HG03558 (cell line): Measurements from ENCODE around the gene TTC19.
"Not testable (repeated sequence)": the region's sequence is repeated elsewhere in the genome, so short reads cannot be mapped to it uniquely, and the experiment has no call there.

Experiments used
- ATAC-seq: cut with Tn5 transposase; IDR thresholded peaks from one replicate; pipeline ENCODE4 v1.9.1; 2021; ENCODE audit warnings: moderate number of reproducible peaks; ENCODE audit not compliant: unreplicated experiment; ENCODE audit errors: extremely low read depth

Gene TTC19

DNA sequence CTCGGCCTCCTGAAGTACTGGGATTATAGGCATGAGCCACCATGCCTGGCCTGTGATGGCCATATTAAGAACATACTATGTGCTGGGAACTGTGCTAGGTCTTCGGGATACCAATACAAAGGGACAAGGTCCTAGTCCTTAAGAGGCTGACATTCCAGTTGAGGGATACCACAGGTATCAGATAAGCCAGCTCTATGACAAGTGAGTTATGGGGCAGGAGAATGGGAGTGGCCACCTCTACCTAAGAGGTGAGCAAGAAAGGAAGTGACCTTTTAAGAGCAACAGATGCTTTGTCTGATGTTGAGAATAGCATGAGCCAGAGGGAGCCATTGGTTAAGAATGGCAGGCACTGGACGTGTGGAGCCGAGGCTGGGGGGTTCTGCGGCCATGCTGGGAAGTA is 27.7 kb upstream of the TTC19 start:
- no peak for ATAC-seq

DNA sequence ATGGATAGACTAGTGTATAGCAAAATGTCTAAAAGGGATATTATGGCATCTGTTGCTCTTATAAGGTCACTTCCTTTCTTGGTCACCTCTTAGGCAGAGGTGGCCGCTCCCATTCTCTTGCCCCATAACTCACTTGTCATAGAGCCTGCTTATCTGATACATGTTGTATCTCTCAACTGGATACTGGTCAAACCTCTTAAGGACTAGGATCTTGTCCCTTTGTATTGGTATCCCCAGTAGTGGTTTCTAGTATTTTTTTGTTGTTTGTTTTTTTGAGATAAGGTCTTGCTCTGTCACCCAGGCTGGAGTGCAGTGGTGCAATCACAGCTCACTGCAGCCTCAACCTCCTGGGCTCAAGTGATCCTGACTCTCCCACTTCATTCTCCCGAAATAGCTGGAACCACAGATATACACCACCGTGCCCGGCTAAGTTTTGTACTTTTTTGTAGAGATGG is 27.1 kb upstream of the TTC19 start:
- ATAC-seq = no peak

DNA sequence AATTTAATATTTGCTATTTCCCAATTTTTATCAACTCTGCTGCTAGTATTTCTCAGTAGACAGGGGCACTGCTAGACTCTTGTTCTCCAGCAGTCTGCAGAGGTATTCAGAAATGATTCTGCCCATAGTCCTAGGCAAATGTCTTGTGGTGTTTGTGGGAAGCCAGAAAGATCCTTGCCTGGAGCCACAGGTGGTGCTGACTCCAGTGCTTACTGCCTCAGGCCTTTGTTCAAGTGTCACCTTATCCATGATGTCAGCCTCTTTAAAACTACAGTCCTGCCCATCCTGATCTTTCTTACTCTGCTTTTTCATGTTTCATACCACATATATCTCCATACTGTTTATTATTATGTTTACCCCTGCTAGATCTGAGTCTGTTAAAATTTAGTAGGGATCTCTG is 26.6 kb upstream of the TTC19 start:
- no peak for ATAC-seq

DNA sequence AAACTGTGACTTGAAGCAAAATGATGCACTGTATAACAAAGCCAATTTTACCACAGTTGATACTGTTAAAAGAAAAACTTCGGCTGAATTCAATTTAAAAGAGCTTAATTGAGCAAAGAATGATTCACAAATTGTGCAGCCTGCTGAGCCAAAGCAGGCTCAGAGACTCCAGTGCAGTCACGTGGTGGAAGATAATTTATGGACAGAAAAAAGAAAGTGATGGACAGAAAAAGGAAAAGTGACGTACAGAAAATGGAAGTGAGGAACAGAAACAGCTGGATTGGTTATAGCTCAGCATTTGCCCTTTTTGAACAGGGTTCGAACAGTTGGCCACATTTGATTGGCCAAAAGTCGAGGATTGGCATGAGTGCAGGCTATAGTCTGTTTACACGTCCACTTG is 25.8 kb upstream of the TTC19 start:
- no peak for ATAC-seq

DNA sequence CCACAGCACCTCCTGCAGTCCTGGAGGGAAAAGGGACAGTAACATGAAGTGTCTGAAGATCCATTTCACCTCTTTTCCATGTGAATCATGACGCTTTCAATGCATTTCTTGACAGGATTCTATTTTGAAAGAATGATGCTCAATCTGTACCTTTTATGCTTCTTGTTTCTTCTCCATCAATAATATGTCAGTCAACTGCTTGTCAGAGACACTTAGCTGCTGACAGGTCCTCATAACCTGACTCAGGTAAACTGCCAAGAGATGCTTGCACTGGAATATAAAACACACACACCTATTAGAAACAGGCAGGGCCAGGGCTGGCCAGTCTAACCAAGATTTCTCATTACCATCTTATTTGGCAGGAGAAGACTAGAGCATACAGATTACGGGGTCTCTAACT is 21.7 kb upstream of the TTC19 start:
- no peak for ATAC-seq

DNA sequence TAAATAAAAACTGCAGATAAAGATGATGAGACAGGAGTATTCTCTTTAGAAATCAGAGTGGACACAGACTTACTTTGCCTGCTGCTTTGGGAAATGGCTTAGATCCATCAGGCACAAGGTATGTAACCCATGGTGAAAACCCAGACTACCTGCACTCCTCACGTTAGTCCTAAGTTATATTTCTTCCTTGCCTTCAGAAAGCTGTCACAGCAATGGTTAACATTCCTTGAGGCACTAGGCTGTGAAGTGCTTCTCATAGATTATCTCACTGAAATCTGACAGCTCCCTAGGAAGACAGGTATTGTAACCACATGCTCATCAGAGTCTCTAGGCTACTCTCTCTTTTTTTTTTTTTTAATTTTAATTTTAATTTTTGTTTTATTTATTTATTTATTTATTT is 21.0 kb upstream of the TTC19 start:
- no peak for ATAC-seq

DNA sequence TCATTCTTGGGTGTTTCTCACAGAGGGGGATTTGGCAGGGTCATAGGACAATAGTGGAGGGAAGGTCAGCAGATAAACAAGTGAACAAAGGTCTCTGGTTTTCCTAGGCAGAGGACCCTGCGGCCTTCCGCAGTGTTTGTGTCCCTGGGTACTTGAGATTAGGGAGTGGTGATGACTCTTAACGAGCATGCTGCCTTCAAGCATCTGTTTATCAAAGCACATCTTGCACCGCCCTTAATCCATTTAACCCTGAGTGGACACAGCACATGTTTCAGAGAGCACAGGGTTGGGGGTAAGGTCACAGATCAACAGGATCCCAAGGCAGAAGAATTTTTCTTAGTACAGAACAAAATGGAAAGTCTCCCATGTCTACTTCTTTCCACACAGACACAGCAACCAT is 20.6 kb upstream of the TTC19 start:
- ATAC-seq = not testable (repeated sequence)

DNA sequence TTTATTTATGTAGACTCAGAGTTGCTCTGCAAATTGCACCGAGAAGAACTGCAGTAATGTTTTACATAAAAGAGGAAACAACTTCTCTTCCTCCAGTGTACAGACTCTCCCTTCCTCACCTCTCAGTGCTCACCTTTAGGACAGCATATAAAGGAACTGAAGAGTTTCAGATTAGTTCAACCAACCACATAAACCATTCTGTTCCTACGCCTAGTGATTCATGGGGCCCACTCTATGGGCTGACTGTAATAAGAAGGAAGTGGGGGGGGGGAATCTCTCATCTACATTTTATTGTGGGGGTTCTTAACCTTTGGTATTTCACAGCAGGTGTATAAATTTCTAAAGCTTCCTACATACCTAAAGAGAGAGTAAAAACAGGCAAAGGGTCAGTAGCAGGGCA is 18.4 kb upstream of the TTC19 start:
- ATAC-seq = peak; percentile 75

DNA sequence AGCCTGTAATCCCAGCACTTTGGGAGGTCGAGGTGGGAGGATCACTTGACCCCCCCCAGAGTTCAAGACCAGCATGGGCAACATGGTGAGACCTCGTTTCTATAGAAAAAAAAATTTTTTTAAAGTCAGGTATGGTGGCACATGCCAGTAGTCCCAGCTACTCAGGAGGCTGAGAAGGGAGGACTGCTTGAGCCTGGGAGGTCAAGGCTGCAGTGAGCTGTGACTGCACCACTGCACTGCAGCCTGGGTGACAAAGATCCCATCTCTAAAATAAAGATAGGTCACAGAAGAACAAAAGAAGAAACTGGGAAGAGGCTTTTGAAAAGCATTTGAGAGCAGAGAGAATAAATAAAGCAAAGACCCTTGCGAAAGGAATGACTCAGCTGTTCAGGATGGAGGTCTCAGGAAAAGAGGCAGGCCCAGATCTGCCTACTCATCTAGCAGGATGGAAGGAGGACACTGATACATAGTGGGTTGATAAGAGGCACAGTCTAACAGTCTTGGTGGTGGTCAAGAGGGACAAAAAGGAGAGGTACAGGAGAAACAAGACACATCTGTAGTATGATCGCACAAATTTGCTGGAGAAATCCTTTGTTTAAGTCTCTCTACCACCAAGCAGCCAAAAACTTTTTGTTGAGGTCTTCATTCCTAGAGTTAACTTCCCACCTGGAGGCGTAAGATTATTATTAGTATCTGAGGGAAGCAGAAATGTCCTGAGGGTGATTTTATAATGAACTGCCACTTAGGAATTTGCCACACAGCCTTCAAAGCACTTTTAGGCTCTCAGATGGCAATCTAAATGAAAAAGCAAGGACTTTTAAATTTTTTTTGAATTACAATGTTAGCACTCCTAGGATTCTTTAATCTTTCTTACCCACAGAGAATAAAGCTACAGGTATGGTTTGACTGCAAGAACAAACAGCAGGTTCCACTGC is 17.7 kb upstream of the TTC19 start:
- no peak for ATAC-seq

DNA sequence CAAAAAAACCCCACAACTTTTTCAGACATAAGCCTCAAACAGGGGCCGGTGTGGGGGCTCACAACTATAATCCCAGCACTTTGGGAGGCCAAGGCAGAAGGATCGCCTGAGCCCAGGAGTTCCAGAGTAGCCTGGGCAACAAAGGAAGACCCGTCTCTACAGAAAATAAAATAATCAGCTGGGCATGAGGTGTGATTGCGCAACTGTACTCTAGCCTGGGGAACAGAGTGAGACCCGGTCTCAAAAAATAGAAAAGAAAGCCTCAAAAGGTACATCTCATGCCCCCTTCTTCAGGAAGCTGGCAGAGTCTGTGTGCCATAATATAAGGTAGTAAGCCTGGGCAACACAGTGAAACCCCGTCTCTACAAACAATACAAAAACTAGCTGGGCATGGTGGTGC is 3.3 kb upstream of the TTC19 start:
- no peak for ATAC-seq

DNA sequence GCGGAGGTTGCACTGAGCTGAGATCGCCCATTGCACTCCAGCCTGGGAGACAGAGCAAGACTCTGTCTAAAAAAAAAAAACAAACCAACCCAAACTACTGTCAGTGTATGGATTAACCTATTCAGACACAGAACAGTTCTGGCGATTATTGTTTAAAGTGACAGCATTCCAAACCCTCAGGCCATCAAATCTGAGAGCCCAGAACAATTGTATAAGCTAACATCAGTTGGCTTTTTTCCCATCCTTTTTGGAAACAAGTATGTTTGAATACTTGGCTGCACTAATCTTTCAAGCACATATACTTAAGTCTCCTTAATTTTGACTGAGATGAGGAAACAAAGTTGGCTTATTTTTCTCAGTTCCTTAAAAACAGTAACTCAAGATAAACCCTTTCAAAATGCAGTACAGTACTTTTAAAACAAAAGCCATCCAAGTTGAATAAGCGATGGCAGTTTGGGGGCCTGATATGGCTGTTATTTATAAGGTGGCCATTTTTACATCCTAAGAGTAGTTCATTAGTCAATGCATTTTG is 1.5 kb upstream of the TTC19 start:
- no peak for ATAC-seq

DNA sequence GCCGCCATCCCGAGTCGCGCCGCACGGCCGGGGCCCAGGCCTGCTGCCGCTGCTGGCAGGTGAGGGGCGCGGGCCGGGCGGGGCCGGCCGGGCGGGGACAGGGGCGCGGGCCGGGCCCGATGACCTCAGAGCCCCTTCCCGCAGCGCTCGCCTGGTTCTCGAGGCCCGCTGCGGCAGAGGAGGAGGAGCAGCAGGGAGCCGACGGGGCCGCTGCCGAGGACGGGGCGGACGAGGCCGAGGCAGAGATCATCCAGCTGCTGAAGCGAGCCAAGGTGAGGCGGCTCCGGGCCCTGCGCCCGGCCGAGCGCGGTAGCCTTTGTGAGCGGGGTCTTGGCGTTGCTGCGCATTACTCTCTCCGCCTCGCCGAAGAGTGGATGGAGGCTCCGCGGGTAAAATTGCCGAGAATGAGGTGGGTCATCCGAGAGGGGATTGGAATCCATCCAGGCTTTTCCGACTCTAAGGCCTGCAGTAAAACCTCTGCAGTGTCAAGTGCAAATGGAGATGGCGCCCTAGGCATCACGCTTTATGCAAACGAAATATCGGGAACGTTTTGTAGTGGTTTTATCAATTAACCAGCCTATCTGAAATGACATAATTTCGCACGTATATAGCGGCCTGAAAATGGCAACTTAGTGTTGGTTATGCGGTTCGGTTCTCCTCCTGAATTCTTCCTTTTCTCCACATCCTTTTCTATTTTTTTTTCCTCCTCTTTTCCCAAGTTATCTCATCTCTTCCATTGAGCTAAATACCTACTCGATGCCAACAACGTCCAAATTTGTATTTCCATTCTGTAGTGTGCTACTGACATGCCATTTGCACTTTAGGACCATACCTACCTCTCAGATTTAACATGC is 577 bp downstream of the TTC19 start:
- ATAC-seq = peak; percentile 30

DNA sequence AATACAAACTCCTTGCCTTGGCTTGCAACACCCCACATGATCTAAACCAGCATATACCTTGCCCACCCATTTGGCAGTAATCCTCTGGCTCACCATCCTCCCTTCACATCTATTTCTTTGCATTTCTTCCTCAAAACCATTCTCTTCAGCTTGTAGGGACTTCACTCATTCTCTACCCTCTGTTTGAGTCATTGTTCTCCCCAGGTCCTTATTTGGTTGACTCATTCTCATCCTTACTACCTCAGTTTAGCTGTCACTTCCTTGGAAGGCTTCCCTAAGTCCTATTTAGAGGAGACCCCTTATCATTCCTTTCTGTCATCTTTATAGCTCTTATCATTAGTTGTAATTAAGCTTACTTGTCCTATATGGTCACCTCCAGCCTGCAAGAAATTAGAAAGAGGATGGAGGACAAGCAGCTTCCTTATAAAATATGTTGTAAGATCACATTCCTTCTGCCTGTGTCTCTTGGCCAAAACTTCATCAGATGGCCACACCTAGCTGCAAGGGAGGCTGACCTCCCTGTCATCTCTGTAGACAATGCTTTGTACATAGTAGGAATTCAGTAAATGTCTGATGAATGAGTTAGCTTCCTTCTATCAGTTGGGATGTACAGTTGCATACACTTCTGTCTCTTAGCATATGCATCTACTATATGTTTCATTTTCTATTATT is 1.7 kb downstream of the TTC19 start:
- no peak for ATAC-seq

DNA sequence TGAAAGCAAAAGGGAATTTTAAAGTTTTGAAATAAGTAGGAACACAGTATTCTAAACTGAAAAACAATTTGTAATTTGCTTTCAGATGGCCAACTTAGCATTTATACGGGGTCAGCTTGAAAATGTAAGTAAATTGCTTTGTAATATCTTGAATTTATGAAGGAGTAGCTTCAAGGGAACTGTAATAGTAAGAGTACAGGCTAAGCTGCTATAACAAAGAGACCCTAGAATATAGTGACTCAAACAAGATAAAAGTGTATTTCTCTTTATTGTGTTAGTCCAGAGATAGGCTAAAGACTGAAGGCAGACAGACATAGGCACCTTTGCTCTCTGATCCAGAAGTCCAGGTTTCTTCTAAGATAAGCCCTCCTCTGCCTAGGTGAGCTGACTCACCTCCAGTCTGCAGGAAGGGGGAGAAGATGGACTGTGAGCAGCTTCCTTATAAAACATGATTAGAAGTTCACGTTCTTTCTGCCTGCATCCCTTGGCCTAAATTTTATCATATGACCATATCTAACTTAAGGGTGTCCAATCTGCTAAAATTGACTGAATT is 3.2 kb downstream of the TTC19 start:
- no peak for ATAC-seq

DNA sequence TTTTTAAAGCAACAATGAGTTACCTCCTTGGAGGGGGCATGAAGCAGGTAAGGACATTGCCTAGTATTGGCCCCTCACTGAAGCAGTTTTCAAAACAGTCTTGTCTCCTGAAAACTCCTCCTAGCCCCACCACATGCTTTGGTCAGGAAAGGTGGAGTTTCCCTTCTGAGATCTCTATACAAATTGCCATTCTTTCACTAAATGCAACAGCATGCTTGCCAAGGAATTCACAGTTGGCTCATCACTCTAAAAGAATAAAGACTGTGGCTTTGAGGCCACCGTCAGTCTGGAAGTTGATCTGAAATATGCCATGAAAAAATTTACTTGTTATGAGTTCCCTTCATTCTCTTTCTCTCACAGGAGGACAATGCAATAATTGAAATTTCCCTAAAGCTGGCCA is 4.2 kb downstream of the TTC19 start:
- ATAC-seq = no peak

DNA sequence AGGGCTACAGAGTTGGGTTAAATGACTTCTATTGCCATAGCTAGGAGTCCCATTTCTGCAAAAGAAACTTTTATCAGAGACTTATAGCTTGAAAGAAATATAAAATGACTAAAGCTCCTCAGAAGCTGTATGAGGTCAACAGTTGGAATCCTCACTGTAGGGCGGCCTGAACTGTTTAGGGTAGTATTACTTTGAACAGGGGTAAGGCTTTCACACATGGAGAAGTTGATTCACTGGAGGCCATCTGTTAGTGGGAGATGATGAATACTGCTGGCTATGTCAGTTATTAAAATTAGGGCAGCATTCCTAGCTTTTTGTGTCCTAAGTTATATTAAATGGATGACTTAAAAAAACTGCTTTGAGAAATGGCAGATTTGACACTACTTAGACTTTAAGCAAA is 6.0 kb downstream of the TTC19 start:
- no peak for ATAC-seq

DNA sequence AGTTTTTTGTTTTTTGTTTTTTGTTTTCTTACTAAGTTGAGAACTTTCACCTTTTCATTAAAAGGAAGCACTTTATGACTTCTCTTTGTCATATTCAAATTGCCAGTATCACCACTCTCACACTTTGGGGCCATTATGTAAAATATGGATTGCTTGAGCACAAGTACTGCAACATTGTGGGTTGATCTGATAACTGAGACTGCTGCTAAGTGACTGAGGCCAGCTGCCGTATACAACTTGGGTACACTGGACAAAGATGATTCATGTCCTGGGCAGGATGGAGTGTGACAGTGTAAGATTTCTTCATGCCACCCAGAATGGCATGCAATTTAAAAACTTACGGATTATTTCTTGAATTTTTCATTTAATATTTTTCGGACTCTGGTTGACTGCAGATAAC is 7.8 kb downstream of the TTC19 start:
- ATAC-seq = no peak

DNA sequence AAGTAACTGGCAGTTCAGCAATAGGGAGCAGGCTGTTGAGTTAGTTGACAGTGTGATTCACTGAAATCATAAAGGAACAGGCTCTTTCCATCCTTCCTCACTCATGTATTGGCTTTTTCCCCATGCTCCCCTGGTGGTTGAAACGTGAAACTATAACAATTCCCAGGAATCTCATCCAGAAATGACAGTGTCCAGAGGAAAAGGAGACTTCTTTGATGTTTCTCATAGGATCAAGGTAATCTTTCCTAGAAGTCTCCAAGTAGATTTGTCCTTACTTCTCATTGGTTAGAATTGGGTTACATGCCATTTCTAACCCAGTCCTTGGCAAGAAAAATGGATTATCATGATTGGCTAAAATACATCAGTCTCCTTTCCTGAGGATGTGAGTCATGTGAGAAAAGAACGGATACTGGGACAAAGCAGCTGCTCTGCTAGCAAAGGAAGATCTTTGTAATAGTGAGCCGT is 14.4 kb downstream of the TTC19 start:
- ATAC-seq = no peak

DNA sequence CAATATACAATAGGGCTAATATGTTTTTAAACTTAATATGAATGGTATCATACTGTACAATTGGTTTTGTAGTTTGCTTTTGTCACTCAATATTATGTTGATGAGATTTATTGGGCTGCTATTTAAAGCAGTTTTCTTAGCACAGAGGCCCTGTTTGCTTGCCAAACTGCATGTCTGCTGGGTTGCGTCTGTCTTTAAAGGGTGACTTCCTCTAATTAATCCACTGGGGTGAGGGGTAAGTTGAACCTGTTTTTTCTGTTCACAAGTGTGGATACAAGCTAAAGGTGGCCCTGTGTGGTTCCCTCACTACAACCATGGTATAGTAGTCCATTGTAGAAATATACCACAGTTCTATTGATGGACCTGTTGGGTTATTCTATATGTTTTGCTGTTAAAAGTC is 19.7 kb downstream of the TTC19 start:
- ATAC-seq = no peak

DNA sequence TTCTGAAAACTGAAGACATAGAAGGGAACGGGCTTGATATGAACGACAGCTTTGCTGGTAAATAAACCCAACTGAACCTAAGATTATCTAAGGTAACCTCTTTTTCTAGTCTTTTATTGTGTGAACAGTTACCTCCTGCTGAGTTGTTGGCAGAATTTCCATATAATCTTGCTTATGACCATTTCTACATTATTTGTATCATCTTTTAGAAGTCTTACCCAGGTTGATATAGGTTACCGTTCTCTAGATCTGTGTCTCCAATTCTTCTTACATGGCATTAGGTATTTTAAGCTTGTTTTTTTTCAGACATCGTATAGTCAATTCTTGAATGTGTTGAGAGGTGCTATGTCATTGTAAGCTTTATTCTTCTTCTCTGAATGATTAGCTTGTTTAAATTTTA is 24.3 kb downstream of the TTC19 start:
- no peak for ATAC-seq
